Esophagus squamous epithelium (tissue), 4 donors: ENCODE data around the gene RAB36.

Source experiments
- CTCF ChIP-seq, 6 experiments: fragments of 450-650 bp in 4 of 6; fragments of 200-600 bp in 2 of 6; sonication (generic) in 2 of 6; IDR thresholded peaks; one replicate each; pipeline ENCODE4 v1.5.1; 2016 to 2019; ENCODE audit warnings: antibody characterized with exemption in 6 of 6, mild to moderate bottlenecking in 4 of 6, moderate library complexity in 4 of 6
- POLR2A ChIP-seq, 4 donors: fragments of 450-650 bp; IDR thresholded peaks; one replicate each; pipeline ENCODE4 v1.6.1; 2017; ENCODE audit warnings: antibody characterized with exemption in 4 of 4, mild to moderate bottlenecking in 4 of 4, moderate library complexity in 3 of 4

- TF ChIP-seq CTCF (IDR thresholded peaks at IDR 0.05) (no peak), POLR2A (IDR thresholded peaks at IDR 0.05) (no peak)
Observed at GRCh38 chr22:23199159-23199558, 53.9 kb downstream of the RAB36 start.
